ENCODE measurements around the gene LHX8.

DNA sequence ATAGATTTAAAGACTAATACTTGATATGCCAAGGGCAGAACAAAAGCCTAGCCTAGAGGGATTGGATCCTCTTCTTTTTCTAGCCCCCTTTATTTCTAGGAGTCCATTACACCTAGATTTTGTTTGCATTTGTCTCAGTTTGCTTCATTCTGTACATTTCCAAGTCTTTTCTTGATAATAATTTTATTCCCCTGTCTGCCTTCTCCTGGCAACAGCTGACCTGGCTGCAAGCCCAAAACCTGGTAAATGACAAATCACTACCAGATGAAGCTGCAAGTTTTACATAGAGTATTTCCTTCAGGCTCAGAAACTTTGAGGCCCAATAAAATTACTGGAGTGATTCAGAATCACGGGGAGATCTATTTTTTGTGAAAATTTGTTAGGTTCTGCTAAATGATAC is 36.5 kb upstream of the LHX8 start:
- TF ChIP-seq CTCF (IDR thresholded peaks at IDR 0.05) (no peak), POLR2A (IDR thresholded peaks at IDR 0.05) (no peak), POLR2AphosphoS5 (IDR thresholded peaks at IDR 0.05) (no peak)
